GM12878 (cell line): Measurements from ENCODE around the gene SETMAR. TPM values are rescaled to one million over a fixed set of nuclear protein-coding genes. Genes with fewer than 3 reads are reported as not detected.
A peak's percentile ranks its signal among the peaks of the same experiment; 100 is the strongest.

Source experiments
- CBX5 ChIP-seq: sonication (generic); IDR thresholded peaks from 2 replicates; pipeline ENCODE4 v1.6.1; 2016; ENCODE audit warnings: low read depth, moderate library complexity, mild to moderate bottlenecking, inconsistent platforms
- FOXM1 ChIP-seq: IDR thresholded peaks from 2 replicates; pipeline ENCODE4 v1.6.1; 2012; ENCODE audit warnings: low read depth, mild to moderate bottlenecking, inconsistent platforms, low read length, moderate library complexity
- MYB ChIP-seq: fragments of 150-350 bp; IDR thresholded peaks from 2 replicates; pipeline ENCODE4 v1.6.1; 2014; ENCODE audit warnings: mild to moderate bottlenecking, low read depth, low read length, borderline replicate concordance
- NBN ChIP-seq: fragments of 450-650 bp; IDR thresholded peaks from 2 replicates; pipeline ENCODE4 v1.6.1; 2016
- NR2C2 ChIP-seq: IDR thresholded peaks from 2 replicates; pipeline ENCODE4 v1.6.1; 2011; ENCODE audit warnings: borderline replicate concordance, low read depth; ENCODE audit not compliant: control insufficient read depth, insufficient read length
- RAD21 ChIP-seq: IDR thresholded peaks from 2 replicates; pipeline ENCODE4 v1.6.1; 2011; ENCODE audit warnings: mild to moderate bottlenecking, low read depth, low read length, moderate library complexity; ENCODE audit not compliant: insufficient read depth
- SUPT20H ChIP-seq: IDR thresholded peaks from 2 replicates; pipeline ENCODE4 v1.6.1; 2011; ENCODE audit warnings: low read depth, mild to moderate bottlenecking, low read length, moderate library complexity, borderline replicate concordance; ENCODE audit not compliant: control insufficient read depth
- TCF7 ChIP-seq: IDR thresholded peaks from 2 replicates; pipeline ENCODE4 v1.6.1; 2014; ENCODE audit warnings: antibody characterized with exemption, borderline replicate concordance
- YBX1 ChIP-seq: fragments of 450-650 bp; IDR thresholded peaks from 2 replicates; pipeline ENCODE4 v1.6.1; 2016; ENCODE audit warnings: antibody characterized with exemption
- ZNF622 ChIP-seq: fragments of 450-650 bp; IDR thresholded peaks from 2 replicates; pipeline ENCODE4 v1.6.1; 2017; ENCODE audit warnings: mild to moderate bottlenecking, inconsistent platforms
- ZSCAN29 ChIP-seq: fragments of 450-650 bp; IDR thresholded peaks from 2 replicates; pipeline ENCODE4 v1.6.1; 2017; ENCODE audit warnings: mild to moderate bottlenecking, moderate library complexity
- polyA plus RNA-seq, 11 experiments: library from polyadenylated mRNA; depleted of rRNA in 4 of 11; unstranded in 6 of 11; stranded (reverse) in 5 of 11; fragments of >200 nt; fragmentation: Nextera tagmentation in 4 of 11; fragmentation: Illumina TruSeq in 1 of 11; extraction: Ambion mirVana in 4 of 11; extraction: Trizol in 1 of 11; gene quantifications; 1 replicate in 1 of 11; 2 replicates in 10 of 11; pipeline versions ENCODE4 v1.2.1 to v1.2.3, GENCODE V29; 2011 to 2016; ENCODE audit warnings: inconsistent platforms in 2 of 11, missing spikeins in 2 of 11, low read depth in 1 of 11
- total RNA-seq, 4 experiments: library from RNA; depleted of rRNA in 3 of 4; stranded (reverse); fragments of >200 nt in 3 of 4; fragmentation: Illumina TruSeq in 1 of 4; extraction: Trizol in 1 of 4; gene quantifications; 2 replicates each; pipeline versions ENCODE4 v1.2.1 to v1.2.3, GENCODE V29; 2013 to 2021
- TF ChIP-seq, protein P1 (sequence below): fragments of 450-650 bp; IDR thresholded peaks from 2 replicates; pipeline ENCODE4 v1.6.1; 2017; ENCODE audit warnings: mild to moderate bottlenecking, low read depth, inconsistent platforms; ENCODE audit not compliant: poor library complexity, severe bottlenecking
- TF ChIP-seq, protein P2 (sequence below): IDR thresholded peaks from 2 replicates; pipeline ENCODE4 v1.6.1; 2012; ENCODE audit warnings: low read depth, low read length, improper control_type of control experiment

The SETMAR gene
- total and polyA plus RNA-seq, 10 of the 15 experiments (the other 5 are each of a cell fraction or from before 2014, with no cell fraction given): 7.1 to 25.1 (median 20.3) TPM

DNA sequence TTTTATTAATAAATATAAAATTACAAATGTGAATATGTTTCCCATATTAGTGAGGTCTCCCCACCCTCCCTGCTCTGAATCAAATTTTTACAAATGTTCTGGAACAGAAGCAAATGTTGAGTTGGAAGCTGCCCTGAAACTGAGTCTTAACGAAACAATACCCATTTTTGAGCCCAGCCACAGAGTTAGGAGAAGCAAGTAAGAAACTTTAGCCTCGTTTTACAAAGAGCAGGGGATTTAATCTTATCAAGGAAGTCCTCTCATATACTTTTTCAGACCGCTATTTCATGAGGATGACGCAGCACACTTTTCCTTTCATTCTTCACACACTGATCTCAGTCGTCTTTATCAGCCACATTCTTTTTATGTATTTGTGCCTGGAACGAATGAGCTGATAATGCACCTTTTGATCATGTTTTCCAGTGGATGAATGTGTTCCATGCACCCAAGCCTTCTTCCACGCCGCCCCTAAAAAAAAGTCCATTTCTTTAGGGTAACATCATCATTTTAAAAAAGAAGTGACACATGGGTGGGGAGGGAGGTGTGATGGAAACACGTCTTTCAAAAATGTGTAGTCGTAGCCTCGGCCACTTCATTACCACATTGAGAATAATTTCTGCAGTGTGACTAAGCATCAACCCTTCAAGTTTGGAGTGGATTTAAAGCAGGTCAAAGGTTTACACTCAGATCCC is 48.1 kb downstream of the SETMAR start (continued):
- TF ChIP-seq, protein P1, sequence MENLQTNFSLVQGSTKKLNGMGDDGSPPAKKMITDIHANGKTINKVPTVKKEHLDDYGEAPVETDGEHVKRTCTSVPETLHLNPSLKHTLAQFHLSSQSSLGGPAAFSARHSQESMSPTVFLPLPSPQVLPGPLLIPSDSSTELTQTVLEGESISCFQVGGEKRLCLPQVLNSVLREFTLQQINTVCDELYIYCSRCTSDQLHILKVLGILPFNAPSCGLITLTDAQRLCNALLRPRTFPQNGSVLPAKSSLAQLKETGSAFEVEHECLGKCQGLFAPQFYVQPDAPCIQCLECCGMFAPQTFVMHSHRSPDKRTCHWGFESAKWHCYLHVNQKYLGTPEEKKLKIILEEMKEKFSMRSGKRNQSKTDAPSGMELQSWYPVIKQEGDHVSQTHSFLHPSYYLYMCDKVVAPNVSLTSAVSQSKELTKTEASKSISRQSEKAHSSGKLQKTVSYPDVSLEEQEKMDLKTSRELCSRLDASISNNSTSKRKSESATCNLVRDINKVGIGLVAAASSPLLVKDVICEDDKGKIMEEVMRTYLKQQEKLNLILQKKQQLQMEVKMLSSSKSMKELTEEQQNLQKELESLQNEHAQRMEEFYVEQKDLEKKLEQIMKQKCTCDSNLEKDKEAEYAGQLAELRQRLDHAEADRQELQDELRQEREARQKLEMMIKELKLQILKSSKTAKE: peak; percentile 6
- TF ChIP-seq SUPT20H: no peak
- no peak for TF ChIP-seq ZSCAN29
- TF ChIP-seq, protein P2, sequence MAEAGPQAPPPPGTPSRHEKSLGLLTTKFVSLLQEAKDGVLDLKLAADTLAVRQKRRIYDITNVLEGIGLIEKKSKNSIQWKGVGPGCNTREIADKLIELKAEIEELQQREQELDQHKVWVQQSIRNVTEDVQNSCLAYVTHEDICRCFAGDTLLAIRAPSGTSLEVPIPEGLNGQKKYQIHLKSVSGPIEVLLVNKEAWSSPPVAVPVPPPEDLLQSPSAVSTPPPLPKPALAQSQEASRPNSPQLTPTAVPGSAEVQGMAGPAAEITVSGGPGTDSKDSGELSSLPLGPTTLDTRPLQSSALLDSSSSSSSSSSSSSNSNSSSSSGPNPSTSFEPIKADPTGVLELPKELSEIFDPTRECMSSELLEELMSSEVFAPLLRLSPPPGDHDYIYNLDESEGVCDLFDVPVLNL: no peak
- no peak for TF ChIP-seq NR2C2
- 0 out of 2 replicates have a peak, but pooled peaks have one; percentile 0 for TF ChIP-seq FOXM1
- TF ChIP-seq YBX1: no peak
- TF ChIP-seq MYB: no peak
- TF ChIP-seq TCF7: no peak
- TF ChIP-seq RAD21: 0 out of 2 replicates have a peak, but pooled peaks have one; percentile 0
- TF ChIP-seq CBX5: no peak
- 0 out of 2 replicates have a peak, but pooled peaks have one; percentile 0 for TF ChIP-seq NBN
- no peak for TF ChIP-seq ZNF622
